ENCODE measurements around the gene RBM18.

DNA sequence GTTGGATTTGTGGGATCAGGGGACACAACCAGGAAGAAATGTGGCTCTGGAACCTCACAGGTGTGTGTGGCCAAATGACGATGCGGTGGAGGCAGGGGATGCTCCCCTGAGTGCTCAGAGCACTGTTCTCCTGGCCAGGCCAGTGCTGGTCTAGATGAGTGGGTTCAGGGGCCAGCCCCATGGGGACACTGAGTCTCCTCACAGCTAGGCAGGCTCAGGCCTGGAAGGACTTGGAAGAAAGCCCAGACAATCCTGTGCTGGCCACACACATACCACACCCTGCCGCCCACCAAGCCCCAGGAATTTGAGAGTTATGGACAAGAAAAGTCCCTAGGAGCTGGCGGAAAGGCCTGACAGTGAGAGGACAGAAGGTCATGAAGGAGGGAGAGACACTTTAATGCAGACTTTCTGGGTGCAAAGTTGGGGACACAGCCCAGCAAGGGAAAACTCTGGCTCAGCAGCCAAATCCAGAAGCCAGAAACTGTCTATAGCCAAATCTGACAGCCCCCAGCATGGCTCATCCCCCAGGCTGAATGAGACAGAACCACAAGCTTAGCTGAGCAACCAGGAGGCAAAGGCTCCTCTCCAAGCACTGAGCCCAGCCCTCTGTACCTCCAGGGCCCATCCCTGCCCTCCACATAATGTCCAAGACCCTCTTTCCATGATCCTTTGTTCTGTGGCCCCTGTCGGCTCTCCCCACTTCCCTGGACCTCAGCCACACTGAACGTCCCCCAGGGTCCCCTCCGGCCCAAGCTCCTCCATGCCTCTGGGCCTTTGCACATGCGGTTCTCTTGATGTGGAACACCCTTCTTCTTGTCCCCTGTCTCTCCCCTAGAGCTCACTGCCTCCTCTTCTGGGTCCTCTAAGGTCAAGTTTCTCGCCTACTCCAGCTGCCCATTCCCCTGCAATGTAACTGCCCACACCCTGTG lies 58.3 kb downstream of the RBM18 start:
- TF ChIP-seq, protein P1, sequence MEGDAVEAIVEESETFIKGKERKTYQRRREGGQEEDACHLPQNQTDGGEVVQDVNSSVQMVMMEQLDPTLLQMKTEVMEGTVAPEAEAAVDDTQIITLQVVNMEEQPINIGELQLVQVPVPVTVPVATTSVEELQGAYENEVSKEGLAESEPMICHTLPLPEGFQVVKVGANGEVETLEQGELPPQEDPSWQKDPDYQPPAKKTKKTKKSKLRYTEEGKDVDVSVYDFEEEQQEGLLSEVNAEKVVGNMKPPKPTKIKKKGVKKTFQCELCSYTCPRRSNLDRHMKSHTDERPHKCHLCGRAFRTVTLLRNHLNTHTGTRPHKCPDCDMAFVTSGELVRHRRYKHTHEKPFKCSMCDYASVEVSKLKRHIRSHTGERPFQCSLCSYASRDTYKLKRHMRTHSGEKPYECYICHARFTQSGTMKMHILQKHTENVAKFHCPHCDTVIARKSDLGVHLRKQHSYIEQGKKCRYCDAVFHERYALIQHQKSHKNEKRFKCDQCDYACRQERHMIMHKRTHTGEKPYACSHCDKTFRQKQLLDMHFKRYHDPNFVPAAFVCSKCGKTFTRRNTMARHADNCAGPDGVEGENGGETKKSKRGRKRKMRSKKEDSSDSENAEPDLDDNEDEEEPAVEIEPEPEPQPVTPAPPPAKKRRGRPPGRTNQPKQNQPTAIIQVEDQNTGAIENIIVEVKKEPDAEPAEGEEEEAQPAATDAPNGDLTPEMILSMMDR (IDR thresholded peaks at IDR 0.05; ENCODE audit: insufficient read depth, low read depth, low read length): no peak
- no peak for TF ChIP-seq EZH2 (IDR thresholded peaks at IDR 0.05; ENCODE audit: insufficient read depth, low read length)
